Measurements from ENCODE around the gene TANK. TPM values are rescaled to one million over a fixed set of nuclear protein-coding genes. Genes with fewer than 3 reads are reported as not detected.

TANK gene
- total RNA-seq, 1 experiment from 2014 or later: 52.5 TPM

DNA sequence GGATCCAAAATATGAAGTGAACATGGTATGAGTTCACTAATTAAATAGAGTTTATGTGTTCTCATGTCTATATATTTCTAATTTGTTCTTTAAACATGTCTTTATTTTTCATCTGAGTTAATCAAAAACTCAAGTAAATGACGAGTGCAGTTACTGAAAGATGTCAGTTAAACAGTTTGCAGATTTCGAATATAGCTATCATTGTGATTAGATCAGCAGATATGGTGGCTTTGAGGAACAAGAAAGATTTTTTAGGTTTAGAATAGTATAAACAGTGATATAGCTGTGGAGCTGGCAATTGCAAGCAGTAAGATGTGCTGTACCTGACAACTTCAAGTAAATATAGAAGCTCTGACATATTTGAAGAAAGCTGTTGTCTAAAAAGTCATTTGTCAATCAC is 49.7 kb downstream of the TANK start:
- Histone ChIP-seq H2AFZ (ENCODE audit: low read depth, low read length, poor library complexity, severe bottlenecking) (no peak overlapping the region), H3K9me3 (ENCODE audit: control insufficient read depth in 1 of 2, insufficient read depth in 1 of 2, low read depth in 1 of 2, low read length in 2 of 2) (no peaks in the 10 kb centered on the region), H3K79me2 (ENCODE audit: insufficient read depth, low read length) (no peaks in the 10 kb centered on the region), H3K27me3 (ENCODE audit: insufficient read depth, low read length) (no peaks in the 10 kb centered on the region), H3K4me1 (ENCODE audit: control insufficient read depth in 1 of 2, insufficient read depth in 2 of 2, low read length in 2 of 2) (peaks cover 16 to 25% of the 10 kb centered on the region in 2 experiments), H3K9me2 (ENCODE audit: insufficient read depth) (no peaks in the 10 kb centered on the region), H4K20me1 (ENCODE audit: insufficient read depth) (no peaks in the 10 kb centered on the region), H3K4me2 (ENCODE audit: low read length) (no peak overlapping the region), H3K27ac (ENCODE audit: low read depth, low read length) (no peak overlapping the region), H3K4me3 (replicated peaks in 1 of 2; ENCODE audit: low read depth in 1 of 2, low read length in 2 of 2) (no peak overlapping the region), H3K9ac (ENCODE audit: low read length) (no peak overlapping the region), H3K36me3 (ENCODE audit: control insufficient read depth in 1 of 2, insufficient read depth in 2 of 2, low read length in 2 of 2) (peaks cover 10 to 26% of the 10 kb centered on the region in 2 experiments; a peak in 3 of 4 replicates)
- TF ChIP-seq EZH2 (IDR thresholded peaks at IDR 0.05) (no peak), JUND (IDR thresholded peaks at IDR 0.05) (no peak), SP1 (IDR thresholded peaks at IDR 0.05; ENCODE audit: low read depth) (no peak), EGR1 (IDR thresholded peaks at IDR 0.05; ENCODE audit: low read depth) (no peak), YY1 (IDR thresholded peaks at IDR 0.05; ENCODE audit: extremely low read depth, insufficient replicate concordance, low read depth, low read length) (no peak), ZNF274 (IDR thresholded peaks at IDR 0.05; ENCODE audit: low read depth, low read length) (no peak), CEBPB (IDR thresholded peaks at IDR 0.05; ENCODE audit: low read depth) (no peak), FOSL1 (IDR thresholded peaks at IDR 0.05; ENCODE audit: low read depth) (no peak), RAD21 (IDR thresholded peaks at IDR 0.05; ENCODE audit: low read depth) (no peak), CBX3 (IDR thresholded peaks at IDR 0.05; ENCODE audit: low read depth) (no peak), POLR2A (IDR thresholded peaks at IDR 0.05; ENCODE audit: borderline replicate concordance, extremely low read depth, insufficient read depth, insufficient read length) (no peak), EZH2phosphoT487 (IDR thresholded peaks at IDR 0.05; ENCODE audit: borderline replicate concordance) (no peak), SIN3A (IDR thresholded peaks at IDR 0.05; ENCODE audit: low read depth) (no peak)
- TF ChIP-seq, protein P1, sequence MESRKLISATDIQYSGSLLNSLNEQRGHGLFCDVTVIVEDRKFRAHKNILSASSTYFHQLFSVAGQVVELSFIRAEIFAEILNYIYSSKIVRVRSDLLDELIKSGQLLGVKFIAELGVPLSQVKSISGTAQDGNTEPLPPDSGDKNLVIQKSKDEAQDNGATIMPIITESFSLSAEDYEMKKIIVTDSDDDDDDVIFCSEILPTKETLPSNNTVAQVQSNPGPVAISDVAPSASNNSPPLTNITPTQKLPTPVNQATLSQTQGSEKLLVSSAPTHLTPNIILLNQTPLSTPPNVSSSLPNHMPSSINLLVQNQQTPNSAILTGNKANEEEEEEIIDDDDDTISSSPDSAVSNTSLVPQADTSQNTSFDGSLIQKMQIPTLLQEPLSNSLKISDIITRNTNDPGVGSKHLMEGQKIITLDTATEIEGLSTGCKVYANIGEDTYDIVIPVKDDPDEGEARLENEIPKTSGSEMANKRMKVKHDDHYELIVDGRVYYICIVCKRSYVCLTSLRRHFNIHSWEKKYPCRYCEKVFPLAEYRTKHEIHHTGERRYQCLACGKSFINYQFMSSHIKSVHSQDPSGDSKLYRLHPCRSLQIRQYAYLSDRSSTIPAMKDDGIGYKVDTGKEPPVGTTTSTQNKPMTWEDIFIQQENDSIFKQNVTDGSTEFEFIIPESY (IDR thresholded peaks at IDR 0.05; ENCODE audit: extremely low read depth, insufficient replicate concordance, low read length): no peak
- TF ChIP-seq, protein P2, sequence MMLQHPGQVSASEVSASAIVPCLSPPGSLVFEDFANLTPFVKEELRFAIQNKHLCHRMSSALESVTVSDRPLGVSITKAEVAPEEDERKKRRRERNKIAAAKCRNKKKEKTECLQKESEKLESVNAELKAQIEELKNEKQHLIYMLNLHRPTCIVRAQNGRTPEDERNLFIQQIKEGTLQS (IDR thresholded peaks at IDR 0.05): no peak
- TF ChIP-seq, protein P3, sequence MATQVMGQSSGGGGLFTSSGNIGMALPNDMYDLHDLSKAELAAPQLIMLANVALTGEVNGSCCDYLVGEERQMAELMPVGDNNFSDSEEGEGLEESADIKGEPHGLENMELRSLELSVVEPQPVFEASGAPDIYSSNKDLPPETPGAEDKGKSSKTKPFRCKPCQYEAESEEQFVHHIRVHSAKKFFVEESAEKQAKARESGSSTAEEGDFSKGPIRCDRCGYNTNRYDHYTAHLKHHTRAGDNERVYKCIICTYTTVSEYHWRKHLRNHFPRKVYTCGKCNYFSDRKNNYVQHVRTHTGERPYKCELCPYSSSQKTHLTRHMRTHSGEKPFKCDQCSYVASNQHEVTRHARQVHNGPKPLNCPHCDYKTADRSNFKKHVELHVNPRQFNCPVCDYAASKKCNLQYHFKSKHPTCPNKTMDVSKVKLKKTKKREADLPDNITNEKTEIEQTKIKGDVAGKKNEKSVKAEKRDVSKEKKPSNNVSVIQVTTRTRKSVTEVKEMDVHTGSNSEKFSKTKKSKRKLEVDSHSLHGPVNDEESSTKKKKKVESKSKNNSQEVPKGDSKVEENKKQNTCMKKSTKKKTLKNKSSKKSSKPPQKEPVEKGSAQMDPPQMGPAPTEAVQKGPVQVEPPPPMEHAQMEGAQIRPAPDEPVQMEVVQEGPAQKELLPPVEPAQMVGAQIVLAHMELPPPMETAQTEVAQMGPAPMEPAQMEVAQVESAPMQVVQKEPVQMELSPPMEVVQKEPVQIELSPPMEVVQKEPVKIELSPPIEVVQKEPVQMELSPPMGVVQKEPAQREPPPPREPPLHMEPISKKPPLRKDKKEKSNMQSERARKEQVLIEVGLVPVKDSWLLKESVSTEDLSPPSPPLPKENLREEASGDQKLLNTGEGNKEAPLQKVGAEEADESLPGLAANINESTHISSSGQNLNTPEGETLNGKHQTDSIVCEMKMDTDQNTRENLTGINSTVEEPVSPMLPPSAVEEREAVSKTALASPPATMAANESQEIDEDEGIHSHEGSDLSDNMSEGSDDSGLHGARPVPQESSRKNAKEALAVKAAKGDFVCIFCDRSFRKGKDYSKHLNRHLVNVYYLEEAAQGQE (IDR thresholded peaks at IDR 0.05; ENCODE audit: low read depth): no peak
- TF ChIP-seq, protein P4, sequence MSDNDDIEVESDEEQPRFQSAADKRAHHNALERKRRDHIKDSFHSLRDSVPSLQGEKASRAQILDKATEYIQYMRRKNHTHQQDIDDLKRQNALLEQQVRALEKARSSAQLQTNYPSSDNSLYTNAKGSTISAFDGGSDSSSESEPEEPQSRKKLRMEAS (IDR thresholded peaks at IDR 0.05): no peak
- ChIA-PET RAD21 (ENCODE audit: low non-redundant PET in 1 of 2, low total read pairs in 2 of 2, uncharacterized antibody in 2 of 2, unreplicated experiment in 2 of 2) (no interaction called here), POLR2A (no interaction called here), CTCF (no interaction called here)
- ATAC-seq (no peak), DNase-seq (ENCODE audit: low read depth, low spot score) (no peak)
- intact Hi-C loops (cut with micrococcal nuclease): no loop called here
- no TSS peak for BruUV-seq (replicated peaks)

All from HCT116 (cell line).